Fibroblast of skin of scalp (primary cell): Measurements from ENCODE around the gene SLC7A1.
A peak's percentile ranks its signal among the peaks of the same experiment; 100 is the strongest.

Experiments
- DNase-seq: peaks from one replicate; pipeline ENCODE4 v3.0.0-alpha.2; 2013

Gene SLC7A1

GRCh38 chr13:29529754-29530153 lies 65.7 kb downstream of the SLC7A1 start:
- no peak for DNase-seq

GRCh38 chr13:29527916-29528315 lies 67.6 kb downstream of the SLC7A1 start:
- DNase-seq: no peak

- no peak for DNase-seq
These were observed 68.0 kb downstream of the SLC7A1 start for GRCh38 chr13:29527511-29527910.

- DNase-seq: no peak
These were observed 68.7 kb downstream of the SLC7A1 start for GRCh38 chr13:29526741-29527140.

GRCh38 chr13:29525757-29526156 lies 69.7 kb downstream of the SLC7A1 start:
- DNase-seq: no peak

- no peak for DNase-seq
These were observed 70.8 kb downstream of the SLC7A1 start for GRCh38 chr13:29524641-29525040.

GRCh38 chr13:29524176-29524575 lies 71.3 kb downstream of the SLC7A1 start:
- DNase-seq: peak; percentile 32

- DNase-seq: peak; percentile 80
These were observed 72.1 kb downstream of the SLC7A1 start for GRCh38 chr13:29523199-29523961.

GRCh38 chr13:29522044-29522685 lies 73.3 kb downstream of the SLC7A1 start:
- DNase-seq: peak; percentile 98

GRCh38 chr13:29521336-29521735 lies 74.2 kb downstream of the SLC7A1 start:
- DNase-seq: no peak

GRCh38 chr13:29520671-29521070 lies 74.8 kb downstream of the SLC7A1 start:
- peak; percentile 91 for DNase-seq

- no peak for DNase-seq
These were observed 75.6 kb downstream of the SLC7A1 start for GRCh38 chr13:29519921-29520320.

- DNase-seq: no peak
These were observed 78.6 kb downstream of the SLC7A1 start for GRCh38 chr13:29516880-29517279.

GRCh38 chr13:29516012-29516411 lies 79.5 kb downstream of the SLC7A1 start:
- no peak for DNase-seq

GRCh38 chr13:29515372-29515771 lies 80.1 kb downstream of the SLC7A1 start:
- DNase-seq: no peak

- DNase-seq: no peak
These were observed 80.7 kb downstream of the SLC7A1 start for GRCh38 chr13:29514720-29515310.

GRCh38 chr13:29513981-29514719 lies 81.3 kb downstream of the SLC7A1 start:
- no peak for DNase-seq

GRCh38 chr13:29513002-29513980 lies 82.2 kb downstream of the SLC7A1 start:
- peak; percentile 31 for DNase-seq

GRCh38 chr13:29511980-29512379 lies 83.5 kb downstream of the SLC7A1 start:
- no peak for DNase-seq

GRCh38 chr13:29511106-29511796 lies 84.2 kb downstream of the SLC7A1 start:
- no peak for DNase-seq

GRCh38 chr13:29510651-29511084 lies 84.8 kb downstream of the SLC7A1 start:
- DNase-seq: no peak
